GM19239 (cell line): Measurements from ENCODE around the gene CDS2.
A peak's percentile ranks its signal among the peaks of the same experiment; 100 is the strongest.

Source experiments
- DNase-seq: peaks from one replicate; pipeline ENCODE4 v3.0.0; 2011; ENCODE audit warnings: low spot score; ENCODE audit not compliant: insufficient read length
- FAIRE-seq: peaks from 2 replicates; lab custom pipeline; 2011; peaks lifted over from hg19 to GRCh38; lab: Jason Lieb, UNC

The CDS2 gene

DNA sequence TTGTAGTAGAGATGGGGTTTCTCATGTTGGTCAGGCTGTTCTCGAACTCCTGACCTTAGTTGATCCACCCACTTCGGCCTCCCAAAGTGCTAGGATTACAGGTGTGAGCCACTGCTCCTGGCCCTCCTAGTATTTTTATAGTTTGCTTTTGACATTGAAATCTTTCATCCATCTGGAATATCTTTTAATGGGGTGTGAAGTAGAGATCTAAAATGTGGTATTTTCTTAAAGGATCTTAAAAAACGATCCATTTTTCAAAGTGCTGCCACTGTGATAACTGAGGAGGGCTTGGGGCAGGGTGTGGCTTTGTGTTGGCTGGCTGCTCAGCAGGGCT, 23.1 kb downstream of the CDS2 start:
- no peak for FAIRE-seq
- DNase-seq, result no peak

DNA sequence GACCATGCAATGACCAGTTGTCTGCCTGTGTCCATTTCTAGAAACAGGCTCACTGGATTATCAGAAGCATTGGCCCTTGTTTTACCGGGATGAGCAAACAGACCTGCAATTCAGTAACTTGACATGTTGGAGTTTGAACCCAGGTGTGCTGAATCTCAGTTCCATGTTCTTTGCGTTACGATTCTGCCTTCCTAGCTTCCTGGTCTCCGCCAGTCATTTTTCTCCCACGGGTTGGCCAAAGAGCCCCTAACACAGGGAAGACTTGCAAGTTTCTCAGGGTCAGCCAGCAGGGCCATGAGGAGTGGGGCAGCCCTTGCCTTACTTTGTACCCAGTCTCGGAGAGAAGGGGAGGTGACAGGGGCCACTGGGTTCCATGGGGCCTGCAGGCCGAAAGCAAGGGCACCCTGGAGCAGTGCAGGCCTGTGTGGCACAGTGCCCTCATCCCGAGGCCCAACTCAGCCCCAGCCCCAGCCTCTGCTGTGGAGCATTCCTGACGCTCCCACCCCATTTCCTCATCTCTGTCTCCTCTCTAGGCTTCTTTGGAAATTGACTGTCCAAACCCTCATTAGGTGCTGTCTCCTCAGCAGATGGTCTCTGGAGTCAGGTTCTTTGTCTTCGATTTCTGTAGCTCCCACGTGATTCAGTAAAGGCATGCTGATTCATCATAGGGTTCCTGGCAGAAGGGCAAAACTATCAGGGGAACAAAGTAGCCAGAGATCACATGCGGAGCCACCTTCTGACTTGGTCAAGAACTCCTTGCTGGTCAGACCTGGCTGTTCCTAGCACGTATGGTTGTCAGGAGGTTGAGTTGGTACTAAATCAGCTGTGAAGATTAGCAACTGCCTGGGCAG, 23.6 kb downstream of the CDS2 start:
- no peak for FAIRE-seq
- no peak for DNase-seq

DNA sequence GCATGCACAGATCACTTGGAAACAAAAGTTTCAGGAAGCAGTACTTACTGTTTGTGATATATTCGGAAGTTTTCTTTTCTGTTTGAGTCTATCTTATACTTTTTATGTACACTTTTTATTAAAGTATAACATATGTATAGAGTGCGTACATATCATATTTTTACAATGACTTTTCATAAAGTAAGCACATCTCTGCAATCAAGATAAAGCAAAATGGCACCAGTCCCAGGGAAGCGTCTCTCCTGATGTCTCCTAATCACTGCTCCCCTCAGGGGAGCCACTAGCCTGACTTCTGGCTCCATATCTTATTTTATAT, 26.3 kb downstream of the CDS2 start:
- FAIRE-seq (no peak), DNase-seq (no peak)

DNA sequence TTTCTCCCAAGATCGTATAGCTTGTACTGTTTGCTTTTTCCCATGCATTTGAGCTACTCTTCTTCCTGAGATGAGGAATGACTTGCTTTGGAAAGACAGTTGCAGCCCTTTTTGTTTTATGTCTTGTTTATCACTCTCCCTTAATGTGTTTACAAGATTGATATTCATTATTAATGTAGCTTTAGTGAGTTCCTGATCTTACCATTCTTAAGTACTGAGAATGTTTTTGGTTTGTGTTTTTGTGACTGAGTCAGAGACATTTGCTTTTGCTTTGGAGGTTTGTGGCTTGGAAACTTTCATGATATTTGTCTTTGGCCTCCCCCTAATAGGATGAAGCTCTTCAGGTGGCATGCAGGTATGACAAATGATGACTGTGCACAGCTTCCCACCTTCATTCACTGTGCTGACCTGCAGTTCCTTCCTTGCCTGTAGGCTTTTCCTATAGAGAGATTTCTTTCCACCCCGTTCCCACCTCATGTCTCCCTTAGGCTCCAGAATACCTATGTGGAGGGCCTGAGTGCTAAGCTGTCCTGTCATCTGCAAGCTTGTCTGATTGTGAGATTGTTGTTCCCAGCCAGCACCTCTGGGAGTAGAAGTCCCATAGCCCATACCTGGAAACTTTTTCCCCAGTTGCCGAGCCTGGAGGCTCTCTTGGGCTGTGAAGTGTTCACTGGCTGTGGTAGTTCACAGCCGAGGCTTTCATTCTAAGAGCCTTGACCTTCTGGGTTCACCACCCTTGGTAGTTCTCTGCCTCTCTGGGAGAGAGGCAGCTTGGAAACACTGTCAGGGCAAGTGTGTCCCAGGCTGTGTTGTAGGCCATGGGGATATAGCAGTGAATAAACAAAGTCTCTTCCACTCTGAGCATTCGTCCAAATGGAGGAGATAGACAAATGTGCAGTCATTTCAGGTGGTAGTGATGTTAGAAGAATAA, 27.1 kb downstream of the CDS2 start:
- DNase-seq, result no peak
- no peak for FAIRE-seq

DNA sequence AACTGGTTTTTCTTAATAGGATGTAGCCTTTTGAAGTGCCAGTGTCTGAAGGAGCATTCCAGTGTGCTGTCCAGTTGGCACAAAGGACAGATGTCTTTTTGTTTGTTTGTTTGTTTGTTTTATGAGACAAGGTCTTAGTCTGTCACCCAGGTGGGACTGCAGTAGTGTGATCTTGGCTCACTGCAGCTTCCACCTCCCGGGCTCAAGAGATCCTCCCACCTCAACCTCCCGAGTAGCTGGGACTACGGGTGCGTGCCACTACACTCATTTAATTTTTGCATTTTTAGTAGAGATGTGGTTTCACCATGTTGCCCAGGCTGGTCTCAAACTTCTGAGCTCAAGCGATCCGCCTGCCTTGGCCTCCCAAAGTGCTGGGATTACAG, 27.7 kb downstream of the CDS2 start:
- DNase-seq (no peak), FAIRE-seq (no peak)

DNA sequence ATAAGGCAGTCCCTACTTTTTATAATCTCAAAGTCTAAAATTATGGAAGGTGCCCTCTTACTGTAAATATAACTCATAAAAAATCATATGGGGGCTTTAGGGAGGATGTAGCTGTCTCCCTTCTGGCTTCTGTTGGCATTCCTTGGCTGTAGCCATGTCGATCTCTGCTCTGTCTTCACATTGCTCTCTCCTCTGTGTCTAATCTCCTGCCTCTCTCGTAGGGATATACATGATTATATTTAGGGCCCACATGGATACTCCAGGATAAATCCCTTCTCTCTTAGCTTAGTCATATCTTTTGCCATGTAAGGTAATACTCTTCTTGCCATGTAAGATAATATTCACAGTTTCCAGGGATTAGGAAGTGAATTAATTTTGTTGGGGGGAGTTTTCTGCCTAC, 28.6 kb downstream of the CDS2 start:
- FAIRE-seq (no peak), DNase-seq (no peak)

DNA sequence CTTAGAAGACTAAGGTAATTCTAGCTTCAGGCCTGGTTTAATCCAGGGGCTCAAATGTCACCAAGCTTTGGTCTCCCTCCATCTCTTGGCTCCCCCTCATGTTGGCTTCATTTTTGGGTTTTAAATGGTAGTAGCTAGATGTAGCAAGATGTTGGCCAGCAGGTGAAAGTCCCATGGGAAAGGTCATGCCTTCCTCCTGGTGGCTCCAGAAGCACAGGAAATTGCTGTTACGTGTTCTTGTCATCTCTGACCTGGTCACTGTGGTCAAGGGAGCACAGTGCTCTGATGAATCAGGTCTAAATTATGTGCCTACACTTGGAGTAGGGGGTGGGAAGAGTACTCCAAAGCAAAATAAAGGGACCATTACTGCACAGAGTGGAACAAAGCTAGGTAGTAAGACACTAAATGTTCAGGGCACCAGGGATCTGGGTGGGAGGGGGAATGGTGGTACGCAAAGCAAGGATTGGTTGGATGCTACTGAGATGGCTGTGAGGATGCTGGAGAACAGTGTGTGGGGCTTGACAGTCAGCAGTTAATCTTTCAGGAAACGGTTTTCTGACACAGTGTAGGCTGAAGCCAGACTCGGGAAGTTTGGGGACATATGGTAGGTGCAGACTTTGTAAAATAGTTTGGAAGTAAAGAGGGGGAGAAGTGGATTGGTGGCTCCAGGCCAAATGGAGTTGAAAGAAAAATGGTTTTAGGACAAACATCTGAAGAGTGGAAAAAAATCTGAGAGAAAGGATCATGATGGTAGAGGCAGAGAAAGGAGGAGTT, 30.1 kb downstream of the CDS2 start:
- FAIRE-seq (no peak), DNase-seq (no peak)

DNA sequence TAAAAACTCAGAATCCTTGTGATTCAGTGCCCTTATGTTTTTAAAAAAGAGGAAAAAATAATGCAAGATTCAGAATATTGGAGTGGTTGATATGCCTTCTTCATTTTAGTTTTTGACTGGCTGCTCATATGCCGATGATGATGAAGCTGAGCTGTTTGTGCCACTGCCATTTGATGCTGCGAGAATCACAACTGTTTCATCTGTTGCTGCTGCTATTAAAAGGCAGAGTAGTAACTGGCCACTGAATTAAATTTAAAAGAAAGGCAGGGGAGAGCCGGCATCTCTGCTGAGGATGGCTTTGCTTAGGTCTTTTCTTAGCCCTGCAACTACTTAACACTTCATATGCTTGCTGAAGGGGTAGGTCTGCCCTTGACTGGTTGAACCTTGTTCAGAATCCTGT, 33.1 kb downstream of the CDS2 start:
- DNase-seq (no peak), FAIRE-seq (no peak)

DNA sequence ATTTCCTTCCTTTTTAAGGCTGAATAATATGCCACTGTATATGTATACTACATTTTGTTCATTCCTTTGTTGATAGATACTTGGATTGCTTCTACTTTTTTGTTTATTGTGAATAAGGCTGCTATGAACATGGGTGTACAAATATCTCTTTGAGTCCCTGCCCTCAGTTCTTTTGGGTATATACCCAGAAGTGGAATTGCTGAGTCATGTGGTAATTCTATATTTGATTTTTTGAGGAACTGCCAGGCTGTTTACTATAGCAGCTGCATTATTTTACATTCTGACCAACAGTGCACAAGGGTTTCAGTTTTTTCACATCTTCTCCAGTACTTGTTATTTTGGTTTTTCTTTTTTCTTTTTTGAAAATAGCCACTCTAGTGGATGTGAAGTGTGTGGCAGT, 34.1 kb downstream of the CDS2 start:
- no peak for DNase-seq
- FAIRE-seq, result no peak

DNA sequence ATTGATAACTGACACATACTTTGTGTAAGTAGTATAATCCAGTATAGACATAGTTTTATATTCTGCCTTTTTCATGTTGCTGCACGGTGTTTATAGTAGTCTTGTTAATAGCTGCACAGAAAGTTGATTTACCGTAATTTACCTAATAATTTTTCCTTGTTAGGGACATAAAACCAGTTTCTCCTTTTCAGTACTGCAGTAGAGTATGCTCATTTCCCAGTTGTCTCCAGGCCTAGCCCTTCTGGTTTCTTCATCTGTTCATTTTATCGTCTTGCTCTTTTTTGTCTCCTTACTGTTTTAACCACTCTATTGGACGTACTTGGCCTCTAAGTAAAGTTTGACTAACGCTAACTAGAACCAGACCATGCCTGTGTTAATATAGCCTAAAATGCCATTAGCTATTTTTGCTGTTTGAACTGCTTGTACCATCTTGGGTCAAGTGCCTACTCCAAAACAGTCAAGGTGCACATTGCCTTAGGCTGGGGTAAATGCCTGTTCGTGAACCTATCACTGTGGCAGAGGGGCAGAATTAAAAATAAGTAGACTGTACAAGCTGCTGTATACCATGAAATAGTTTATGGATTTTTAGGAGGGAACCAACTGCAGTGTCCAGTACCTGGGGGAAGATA, 34.8 kb downstream of the CDS2 start:
- FAIRE-seq, result no peak
- no peak for DNase-seq

DNA sequence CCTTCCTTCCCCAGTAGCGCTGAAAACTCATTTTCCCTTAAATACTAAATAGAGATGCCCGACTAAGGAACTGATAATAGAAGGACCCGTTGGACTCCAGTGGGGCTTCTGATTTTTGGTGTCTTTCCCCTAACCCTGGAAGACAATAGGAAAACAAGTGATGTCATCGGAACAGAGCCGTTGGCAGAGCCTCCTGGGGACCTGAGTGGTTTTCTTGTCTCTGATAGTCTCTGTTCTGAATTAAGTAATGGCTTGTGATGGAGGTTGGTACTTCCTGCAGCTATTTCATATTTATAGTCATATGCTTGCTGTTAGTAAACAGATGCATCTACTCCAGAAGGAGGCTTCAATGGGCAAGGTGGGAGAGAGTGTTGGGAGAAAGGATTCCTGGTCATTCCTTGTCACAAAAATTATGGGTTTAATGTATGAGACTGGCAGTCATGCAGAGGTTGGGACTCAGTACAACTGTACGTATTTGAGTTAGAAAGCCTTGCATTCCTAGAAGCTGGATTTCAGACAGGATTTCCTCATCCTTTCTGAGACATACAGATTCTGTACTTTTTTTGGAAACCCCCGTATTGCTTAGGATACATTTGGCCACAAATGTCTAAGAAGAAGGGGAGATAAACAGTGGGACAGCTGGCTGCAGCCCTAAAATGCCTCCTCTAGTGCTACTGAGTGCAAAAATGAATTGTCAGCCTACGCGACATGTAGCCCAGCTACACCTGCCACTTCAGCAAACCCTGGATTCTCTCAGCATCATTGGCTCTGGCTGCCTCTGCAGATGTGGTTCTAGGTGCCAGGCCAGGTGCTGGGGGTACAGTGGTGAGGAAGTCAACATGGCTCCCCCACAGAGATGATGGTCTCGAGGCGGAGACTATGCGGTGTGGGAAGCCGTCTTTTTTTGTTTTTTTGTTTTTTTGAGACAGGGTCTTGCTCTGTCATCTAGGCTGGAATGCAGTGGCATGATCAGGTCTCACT, 38.1 kb downstream of the CDS2 start:
- DNase-seq (no peak), FAIRE-seq (no peak)

DNA sequence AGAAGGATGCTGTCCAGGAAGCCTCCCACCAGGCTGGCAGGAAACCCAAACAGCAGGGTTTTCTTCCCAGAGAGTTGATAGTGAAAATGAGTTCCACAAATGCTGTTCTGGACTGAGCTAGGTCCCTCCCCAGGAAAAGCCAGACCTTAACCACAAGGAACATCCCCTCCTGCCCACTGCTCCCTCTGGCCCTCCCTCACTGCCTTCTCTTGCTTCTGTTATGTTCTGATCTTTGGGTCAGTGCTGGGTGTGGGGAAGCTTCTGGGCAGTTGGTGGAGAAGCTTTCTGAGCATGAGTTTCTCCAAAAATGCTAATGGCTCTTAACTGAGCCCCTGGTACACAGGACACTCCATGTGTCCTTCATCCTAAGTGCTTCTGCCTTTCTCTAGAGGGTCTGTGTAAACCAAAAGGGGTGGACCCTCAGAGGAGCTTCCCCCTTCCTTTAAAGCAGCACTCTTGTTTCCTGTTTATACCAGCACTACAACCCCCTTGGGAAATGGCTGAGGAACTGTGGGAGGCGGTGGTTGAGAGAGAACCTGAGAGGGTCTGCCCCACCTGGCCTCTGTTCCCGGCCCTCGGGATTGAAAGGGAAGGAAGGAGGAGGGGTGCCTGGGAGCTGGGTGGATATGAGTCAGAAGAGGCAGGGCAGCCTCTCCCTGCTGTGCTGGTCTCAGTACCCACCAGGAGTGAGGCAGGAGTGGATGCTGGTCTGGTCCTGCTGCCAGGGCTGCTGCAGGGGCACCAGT, 42.0 kb downstream of the CDS2 start:
- DNase-seq, result no peak
- FAIRE-seq, result no peak

DNA sequence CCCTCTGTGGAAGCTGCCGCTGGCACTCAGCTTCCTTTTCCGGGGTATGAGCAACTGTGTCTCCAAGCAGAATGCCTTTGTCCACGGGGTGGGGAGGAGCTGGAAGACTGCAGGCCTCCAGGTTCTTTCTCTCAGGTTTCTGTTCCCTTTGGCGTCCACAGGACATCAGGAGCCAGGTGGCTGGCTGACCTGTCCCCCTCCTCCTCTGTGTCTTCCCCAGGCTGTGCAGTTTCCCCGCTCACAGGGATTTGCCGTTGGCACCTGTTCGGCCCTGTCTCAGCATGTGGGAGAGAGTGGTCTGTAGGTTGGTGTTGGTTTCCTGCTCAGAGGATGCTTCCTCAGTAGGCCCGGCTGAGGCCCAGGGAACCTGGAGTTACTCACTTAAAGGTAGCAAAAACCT, 43.5 kb downstream of the CDS2 start:
- FAIRE-seq (no peak), DNase-seq (no peak)

DNA sequence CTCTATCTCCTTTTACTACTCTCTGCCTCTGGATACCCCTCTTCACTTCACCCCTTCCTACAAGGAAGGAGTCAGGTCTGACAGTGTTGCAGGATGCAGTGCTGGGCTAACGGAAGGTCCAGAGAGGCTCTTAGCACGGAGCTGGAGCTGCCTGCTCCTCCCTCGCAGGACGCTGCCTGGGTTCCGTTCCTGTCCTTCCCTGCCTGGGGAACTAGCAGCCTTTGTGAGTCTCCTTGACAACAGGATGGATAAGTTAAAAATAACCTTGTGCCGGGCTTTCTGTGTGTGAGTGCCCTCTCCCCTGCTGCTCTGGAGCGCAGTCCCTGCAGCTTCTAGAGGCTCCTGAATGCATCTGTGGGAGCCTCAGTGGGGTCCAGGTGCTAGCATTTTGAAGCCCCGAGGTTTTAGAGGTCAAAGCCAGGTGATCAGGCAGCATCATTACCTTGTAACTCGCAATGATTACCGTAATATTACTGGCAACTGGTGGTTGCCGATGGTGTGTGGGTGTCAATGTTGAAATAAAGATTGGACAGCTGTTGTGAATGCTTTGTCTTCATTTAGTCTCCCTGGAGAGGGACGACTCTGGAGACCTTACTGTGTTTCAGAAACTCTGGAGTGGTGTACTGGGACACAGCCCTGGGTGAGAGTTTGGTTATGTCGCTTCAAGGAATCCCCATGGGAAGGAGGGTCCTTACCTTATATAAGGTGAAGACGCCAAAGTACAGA, 44.4 kb downstream of the CDS2 start:
- DNase-seq (no peak), FAIRE-seq (no peak)

DNA sequence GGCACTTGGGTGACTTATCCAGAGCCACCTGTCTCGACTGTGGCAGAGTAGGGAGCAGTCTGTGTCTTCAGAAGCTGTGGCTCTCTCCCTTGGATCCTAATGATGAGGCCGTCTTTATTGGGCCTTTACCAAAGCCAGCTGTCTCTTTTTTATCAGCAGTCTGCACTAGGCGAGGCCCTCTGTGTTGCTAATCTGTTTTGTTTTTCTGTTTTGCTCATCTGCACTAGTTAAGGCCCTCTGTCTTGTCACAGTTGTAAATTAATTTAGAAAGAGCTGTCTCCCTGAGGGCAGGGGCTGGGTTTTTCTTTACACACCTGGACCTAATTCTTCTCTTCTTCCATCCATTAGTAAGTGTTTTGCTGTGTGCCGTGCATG, 45.0 kb downstream of the CDS2 start:
- DNase-seq (no peak), FAIRE-seq (no peak)

DNA sequence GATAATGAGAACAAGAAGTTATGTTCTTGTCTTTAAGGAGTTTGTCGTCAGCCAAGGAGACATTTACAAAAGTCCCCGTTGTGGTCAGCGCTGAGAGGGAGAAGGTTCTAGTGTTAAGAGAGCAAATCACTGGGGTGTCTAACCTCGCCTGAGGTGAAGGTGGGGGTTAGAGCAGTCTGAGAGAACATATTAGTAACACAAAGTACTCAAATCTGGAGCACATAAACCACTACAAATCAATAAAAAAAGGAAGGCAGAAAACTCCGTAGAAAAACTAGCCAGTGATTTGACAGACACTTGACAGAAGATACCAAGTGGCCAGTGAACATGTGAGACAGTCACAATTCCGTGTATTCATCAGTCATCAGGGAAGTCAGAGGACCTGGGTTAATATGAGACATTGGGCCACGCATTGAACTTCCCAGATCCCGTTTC, 45.4 kb downstream of the CDS2 start:
- DNase-seq, result no peak
- no peak for FAIRE-seq

DNA sequence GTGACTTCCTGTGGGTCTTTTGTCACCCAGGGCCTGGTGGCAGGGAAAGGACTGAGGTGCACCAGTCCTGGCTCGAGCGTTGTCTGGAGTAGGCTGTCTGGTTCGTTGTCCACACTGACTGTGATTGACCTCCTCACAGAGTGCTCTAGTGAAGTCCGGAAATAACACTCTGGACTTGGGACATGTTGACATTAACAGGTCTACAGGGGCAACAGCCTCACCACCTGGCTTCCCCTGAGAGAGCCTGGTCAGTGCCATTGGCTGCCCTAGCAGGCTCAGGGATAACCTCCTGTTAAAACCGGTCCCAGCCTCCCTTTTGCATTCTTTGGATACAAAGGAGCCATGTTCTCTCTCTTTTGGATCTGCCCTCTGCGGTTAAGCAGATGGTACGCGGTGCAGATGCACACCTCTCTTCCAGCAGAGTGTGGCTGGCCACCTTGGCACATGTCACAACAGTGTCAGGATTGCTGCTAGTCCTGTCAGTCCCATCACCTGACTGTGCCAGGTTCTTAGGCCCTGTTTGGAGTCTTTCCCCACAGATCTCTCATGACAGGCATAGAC, 46.2 kb downstream of the CDS2 start:
- DNase-seq (no peak), FAIRE-seq (no peak)

DNA sequence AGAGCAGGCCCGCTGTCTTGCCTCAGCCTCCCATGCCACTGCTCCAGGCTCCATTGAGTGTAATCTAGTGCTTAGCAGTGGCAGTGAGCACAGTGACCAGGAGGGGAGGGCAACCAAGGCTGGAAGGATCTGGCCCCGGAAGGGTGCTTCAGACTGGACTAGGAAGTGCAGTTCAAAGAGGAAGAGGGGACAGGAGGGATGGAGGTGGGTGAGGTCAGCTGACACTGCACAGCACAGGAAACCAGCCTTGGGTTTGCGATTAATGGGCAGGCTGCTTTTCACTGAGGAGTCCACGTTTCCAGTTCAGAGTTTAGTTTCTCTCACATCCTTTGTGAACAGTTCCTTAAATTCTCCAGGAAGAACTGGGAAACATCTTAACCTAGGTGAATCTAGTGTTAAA, 46.9 kb downstream of the CDS2 start:
- FAIRE-seq, result peak; percentile 18
- DNase-seq, result no peak
